Measurements from ENCODE around the gene MEIKIN. TPM values are rescaled to one million over a fixed set of nuclear protein-coding genes. Genes with fewer than 3 reads are reported as not detected.

Gene MEIKIN
- total RNA-seq, 1 experiment from 2014 or later = not detected

Other genes starting within 250 kb of the MEIKIN start
- gene FNIP1, start 148.6 kb downstream of the MEIKIN start, total RNA-seq (2014; rRNA removed; shearing (Covaris generic)) = 16.4 and 26.4 TPM in 2 replicates
- gene ACSL6, start 66.0 kb upstream of the MEIKIN start, total RNA-seq (2014; rRNA removed; shearing (Covaris generic)) = 7.3 TPM in 1 of 2 replicates, not detected in the other
- gene IL3, start 115.0 kb upstream of the MEIKIN start, total RNA-seq (2014; rRNA removed; shearing (Covaris generic)) = not detected in 2 replicates
- not detected in 2 replicates for gene CSF2, start 128.1 kb upstream of the MEIKIN start, total RNA-seq (2014; rRNA removed; shearing (Covaris generic))

All from G401 (cell line).